Activated CD4-positive, alpha-beta T cell treated with anti-CD3 and anti-CD28 coated beads for 48 hours (primary cell): ENCODE measurements around the gene CLEC16A.

Experiments
- DNase-seq: peaks from one replicate; pipeline ENCODE4 v3.0.0-alpha.2; 2020

Gene CLEC16A

GRCh38 chr16:11047939-11048800, 103.8 kb downstream of the CLEC16A start:
- DNase-seq = no peak

- DNase-seq = no peak
Measured at GRCh38 chr16:11049396-11050059, 105.2 kb downstream of the CLEC16A start.

GRCh38 chr16:11050536-11050935, 106.2 kb downstream of the CLEC16A start:
- DNase-seq = no peak

GRCh38 chr16:11050944-11051343, 106.6 kb downstream of the CLEC16A start:
- no peak for DNase-seq

- no peak for DNase-seq
Measured at GRCh38 chr16:11051430-11051829, 107.1 kb downstream of the CLEC16A start.

- peak; percentile 86 for DNase-seq
Measured at GRCh38 chr16:11051879-11052808, 107.8 kb downstream of the CLEC16A start.

- no peak for DNase-seq
Measured at GRCh38 chr16:11053916-11054460, 109.6 kb downstream of the CLEC16A start.

GRCh38 chr16:11056090-11056992, 112.0 kb downstream of the CLEC16A start:
- no peak for DNase-seq

- DNase-seq = no peak
Measured at GRCh38 chr16:11056993-11057649, 112.8 kb downstream of the CLEC16A start.

- no peak for DNase-seq
Measured at GRCh38 chr16:11057711-11058345, 113.5 kb downstream of the CLEC16A start.

- no peak for DNase-seq
Measured at GRCh38 chr16:11058832-11059231, 114.5 kb downstream of the CLEC16A start.

GRCh38 chr16:11059588-11059987, 115.2 kb downstream of the CLEC16A start:
- DNase-seq = no peak

- DNase-seq = no peak
Measured at GRCh38 chr16:11060364-11060763, 116.0 kb downstream of the CLEC16A start.

GRCh38 chr16:11060842-11061241, 116.5 kb downstream of the CLEC16A start:
- no peak for DNase-seq

GRCh38 chr16:11061629-11062270, 117.4 kb downstream of the CLEC16A start:
- no peak for DNase-seq

GRCh38 chr16:11063448-11064201, 119.3 kb downstream of the CLEC16A start:
- no peak for DNase-seq

GRCh38 chr16:11064202-11064540, 119.8 kb downstream of the CLEC16A start:
- no peak for DNase-seq

GRCh38 chr16:11064851-11065250, 120.5 kb downstream of the CLEC16A start:
- no peak for DNase-seq

- DNase-seq = no peak
Measured at GRCh38 chr16:11066261-11066870, 122.0 kb downstream of the CLEC16A start.
